Choroid plexus epithelial cell (primary cell): ENCODE data around the gene CD164L2.

Experiments
- DNase-seq: peaks from one replicate; pipeline ENCODE4 v3.0.0-alpha.2; 2010; ENCODE audit warnings: low read depth
- H3K4me3 ChIP-seq: 2 replicates; pipeline ENCODE4 v1.5.1; 2011; ENCODE audit warnings: low read depth, mild to moderate bottlenecking, control low read depth, low read length, moderate library complexity
- TF ChIP-seq, protein P1 (sequence below): conservative IDR thresholded peaks from 2 replicates; pipeline ENCODE4 v1.5.1; 2011; ENCODE audit warnings: low read depth, mild to moderate bottlenecking, control low read depth, inconsistent platforms, low read length, moderate library complexity

CD164L2 gene

DNA sequence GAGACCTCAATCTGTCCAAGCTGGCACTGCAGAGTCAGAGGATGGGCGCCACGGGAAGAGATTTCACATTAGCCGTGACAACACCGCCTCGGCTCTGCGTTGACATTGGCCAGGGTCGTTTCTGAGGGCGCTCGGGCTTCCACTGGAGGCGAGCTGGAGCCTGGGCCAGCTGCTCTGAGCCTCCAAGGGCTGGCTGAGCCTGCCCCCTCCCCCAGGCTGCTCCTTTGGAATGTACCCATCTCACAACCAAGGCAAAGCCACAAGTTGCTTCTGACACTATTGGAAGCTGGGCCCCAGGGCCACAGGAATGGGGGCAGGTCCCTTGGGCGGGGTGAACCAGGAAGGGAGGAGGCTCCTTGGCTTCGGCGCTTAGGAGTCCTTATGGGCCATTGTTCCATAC is 21.9 kb upstream of the CD164L2 start:
- peak; percentile 64 for DNase-seq
- TF ChIP-seq, protein P1, sequence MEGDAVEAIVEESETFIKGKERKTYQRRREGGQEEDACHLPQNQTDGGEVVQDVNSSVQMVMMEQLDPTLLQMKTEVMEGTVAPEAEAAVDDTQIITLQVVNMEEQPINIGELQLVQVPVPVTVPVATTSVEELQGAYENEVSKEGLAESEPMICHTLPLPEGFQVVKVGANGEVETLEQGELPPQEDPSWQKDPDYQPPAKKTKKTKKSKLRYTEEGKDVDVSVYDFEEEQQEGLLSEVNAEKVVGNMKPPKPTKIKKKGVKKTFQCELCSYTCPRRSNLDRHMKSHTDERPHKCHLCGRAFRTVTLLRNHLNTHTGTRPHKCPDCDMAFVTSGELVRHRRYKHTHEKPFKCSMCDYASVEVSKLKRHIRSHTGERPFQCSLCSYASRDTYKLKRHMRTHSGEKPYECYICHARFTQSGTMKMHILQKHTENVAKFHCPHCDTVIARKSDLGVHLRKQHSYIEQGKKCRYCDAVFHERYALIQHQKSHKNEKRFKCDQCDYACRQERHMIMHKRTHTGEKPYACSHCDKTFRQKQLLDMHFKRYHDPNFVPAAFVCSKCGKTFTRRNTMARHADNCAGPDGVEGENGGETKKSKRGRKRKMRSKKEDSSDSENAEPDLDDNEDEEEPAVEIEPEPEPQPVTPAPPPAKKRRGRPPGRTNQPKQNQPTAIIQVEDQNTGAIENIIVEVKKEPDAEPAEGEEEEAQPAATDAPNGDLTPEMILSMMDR, result no peak
- no peak overlapping the region for H3K4me3 ChIP-seq

DNA sequence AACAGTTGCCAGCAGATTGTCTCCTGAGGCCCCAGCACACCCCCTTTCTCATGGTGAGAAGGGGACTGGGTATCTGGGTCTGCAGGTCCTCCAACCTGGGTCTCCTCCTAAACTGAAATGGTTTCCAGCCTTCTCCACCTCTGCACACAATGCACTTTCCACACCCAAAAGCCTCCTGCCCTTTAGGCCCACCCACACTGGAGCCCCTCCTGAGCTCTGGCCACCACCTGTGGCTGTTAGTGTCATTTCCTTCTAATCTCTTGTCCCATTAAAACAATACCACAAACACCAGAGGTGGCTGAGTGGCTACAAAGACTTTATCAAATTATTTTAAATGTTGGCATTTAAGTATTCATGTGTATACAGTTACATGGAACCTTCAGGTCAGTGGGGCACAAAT is 20.8 kb upstream of the CD164L2 start:
- TF ChIP-seq, protein P1, result no peak
- DNase-seq, result no peak
- no peak overlapping the region for H3K4me3 ChIP-seq

DNA sequence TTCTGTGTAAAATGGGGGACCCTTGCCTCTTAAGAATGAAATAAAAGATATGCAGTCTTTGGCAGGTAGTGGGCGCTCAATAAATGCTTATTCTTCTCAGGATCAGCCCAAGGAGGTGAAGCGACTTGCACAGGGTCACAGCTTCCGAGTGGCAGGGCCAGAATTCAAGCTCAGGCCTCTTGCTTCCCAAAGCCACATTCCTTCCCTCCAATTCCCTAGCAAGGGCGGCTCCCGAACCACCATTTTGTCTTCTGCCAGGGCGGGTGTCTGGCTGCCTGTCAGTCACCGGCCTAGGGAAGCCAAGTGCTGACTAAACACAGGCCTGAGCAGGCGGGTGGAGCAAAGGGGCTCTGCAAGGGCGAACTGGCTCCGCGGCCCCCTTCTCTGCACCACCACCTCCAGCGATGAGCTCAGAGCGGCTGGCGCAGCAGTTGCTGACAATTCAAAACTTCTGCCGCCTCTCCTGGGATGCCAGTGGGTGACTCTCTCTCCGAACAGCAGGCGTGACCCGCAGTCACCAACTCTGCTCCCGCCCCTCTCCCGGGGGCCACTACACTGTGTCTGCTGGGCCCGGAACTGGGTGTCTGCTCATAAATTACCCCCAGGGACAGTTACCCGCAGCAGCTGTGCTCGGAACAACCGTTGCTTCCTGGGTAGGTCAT is 20.1 kb upstream of the CD164L2 start:
- DNase-seq, result peak; percentile 55
- H3K4me3 ChIP-seq, result no peak overlapping the region
- TF ChIP-seq, protein P1, result peak; percentile 59

DNA sequence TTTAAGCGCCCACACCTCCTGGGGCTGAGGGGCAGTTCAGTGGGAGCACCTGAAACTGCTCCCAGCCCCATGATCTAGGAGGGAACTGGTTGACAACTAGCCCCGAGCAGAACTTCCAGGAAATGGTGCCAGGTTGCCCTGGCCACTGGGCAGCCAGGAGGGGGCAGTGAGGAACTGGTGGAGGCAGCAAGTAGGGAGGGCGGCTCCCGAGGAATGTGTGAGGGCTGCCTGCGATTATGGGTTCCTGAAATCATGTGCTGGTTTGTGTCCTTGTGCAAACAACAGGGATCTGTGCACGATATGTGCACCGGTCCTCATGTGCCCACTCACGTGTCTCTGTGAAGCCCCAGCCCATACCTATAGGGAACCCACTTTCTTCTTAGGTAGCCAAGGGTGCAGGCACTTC is 19.2 kb upstream of the CD164L2 start:
- peak; percentile 74 for DNase-seq
- H3K4me3 ChIP-seq, result no peak overlapping the region
- TF ChIP-seq, protein P1, result peak; percentile 71

DNA sequence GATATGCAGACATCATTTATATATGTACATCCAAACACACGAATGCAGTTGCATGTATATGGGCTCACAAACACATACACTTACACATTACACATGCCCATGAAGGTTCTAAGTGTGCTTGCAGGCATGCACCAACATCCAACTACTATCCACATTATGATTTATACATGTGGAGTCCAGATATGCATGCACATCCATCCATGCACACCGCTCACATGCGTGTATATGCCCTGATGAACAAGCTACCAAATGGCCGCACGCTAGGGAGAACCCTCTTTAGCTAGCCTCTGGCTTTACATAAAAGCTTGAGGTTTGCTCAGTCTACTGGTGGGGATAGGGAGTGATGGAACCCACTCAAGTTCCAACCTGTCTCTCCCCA is 17.8 kb upstream of the CD164L2 start:
- H3K4me3 ChIP-seq, result no peak overlapping the region
- TF ChIP-seq, protein P1, result no peak
- no peak for DNase-seq

DNA sequence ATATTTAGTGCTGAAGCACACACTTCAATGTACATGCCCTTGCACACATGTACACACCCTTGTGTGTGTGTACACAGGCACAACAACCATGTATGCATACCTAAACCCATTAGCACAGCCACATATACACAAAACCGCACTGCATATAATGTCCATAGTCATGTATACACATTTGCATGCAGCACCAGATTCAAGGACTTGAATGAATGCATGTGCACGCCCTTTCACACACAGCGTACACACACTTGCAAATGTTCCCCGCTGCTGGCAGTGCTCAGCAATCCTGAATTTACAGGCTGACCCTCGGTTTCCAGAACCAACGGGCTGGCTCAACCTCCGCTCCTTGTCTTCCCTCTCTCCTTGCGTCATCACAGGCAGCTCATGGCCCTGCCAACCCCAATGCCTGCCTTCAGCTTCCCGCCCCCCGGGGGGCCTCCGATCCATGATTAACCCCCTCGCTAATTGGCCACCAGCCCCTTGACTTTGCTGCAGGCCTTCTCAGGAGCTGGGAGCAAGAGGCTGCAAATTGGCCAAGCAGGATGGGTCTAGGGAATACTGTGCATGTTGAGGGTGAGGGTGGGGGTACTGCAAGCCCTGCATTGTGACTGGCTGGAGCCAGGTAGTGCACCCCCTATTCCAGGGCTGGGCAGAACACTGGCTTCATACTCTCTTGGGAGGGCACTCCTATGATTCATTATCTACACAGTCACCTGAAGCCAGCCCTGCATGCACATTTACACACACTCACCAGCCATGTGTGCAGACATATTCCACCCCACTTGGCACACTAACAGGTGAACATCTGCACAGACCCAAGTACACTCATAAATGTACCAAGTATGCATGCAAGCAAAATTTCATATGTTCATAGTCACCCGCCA is 17.2 kb upstream of the CD164L2 start:
- no peak overlapping the region for H3K4me3 ChIP-seq
- DNase-seq, result no peak
- TF ChIP-seq, protein P1, result no peak
